ENCODE measurements around the gene HBZ. TPM values are rescaled to one million over a fixed set of nuclear protein-coding genes. Genes with fewer than 3 reads are reported as not detected.

Gene HBZ
- total and polyA plus RNA-seq, 8 donors = not detected

- WGBS, 5 donors = 72 to 90% (median 81%) methylated on average over 3 to 11 of the region's 11 CpGs
- peaks cover 34 to 44% (median 37%) of the 10 kb centered on the region in 4 donors for H3K36me3 ChIP-seq
- TF ChIP-seq POLR2A (IDR thresholded peaks at IDR 0.05) (no peak), POLR2AphosphoS5 (IDR thresholded peaks at IDR 0.05) (no peak), EP300 (IDR thresholded peaks at IDR 0.05) (no peak)
- TF ChIP-seq, protein P1, sequence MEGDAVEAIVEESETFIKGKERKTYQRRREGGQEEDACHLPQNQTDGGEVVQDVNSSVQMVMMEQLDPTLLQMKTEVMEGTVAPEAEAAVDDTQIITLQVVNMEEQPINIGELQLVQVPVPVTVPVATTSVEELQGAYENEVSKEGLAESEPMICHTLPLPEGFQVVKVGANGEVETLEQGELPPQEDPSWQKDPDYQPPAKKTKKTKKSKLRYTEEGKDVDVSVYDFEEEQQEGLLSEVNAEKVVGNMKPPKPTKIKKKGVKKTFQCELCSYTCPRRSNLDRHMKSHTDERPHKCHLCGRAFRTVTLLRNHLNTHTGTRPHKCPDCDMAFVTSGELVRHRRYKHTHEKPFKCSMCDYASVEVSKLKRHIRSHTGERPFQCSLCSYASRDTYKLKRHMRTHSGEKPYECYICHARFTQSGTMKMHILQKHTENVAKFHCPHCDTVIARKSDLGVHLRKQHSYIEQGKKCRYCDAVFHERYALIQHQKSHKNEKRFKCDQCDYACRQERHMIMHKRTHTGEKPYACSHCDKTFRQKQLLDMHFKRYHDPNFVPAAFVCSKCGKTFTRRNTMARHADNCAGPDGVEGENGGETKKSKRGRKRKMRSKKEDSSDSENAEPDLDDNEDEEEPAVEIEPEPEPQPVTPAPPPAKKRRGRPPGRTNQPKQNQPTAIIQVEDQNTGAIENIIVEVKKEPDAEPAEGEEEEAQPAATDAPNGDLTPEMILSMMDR (IDR thresholded peaks at IDR 0.05) = no peak
- peaks cover 0 to 10% (median 8%) of the 10 kb centered on the region in 3 donors for H3K27me3 ChIP-seq
- intact Hi-C loops (cut with DNase I; ENCODE audit: low total_unique reads) = no loop called here
- no peaks in the 10 kb centered on the region for H3K9me3 ChIP-seq
- no peak for DNase-seq
- no peak overlapping the region for H3K27ac ChIP-seq
- H3K4me3 ChIP-seq = no peak overlapping the region
- H3K4me1 ChIP-seq = peaks cover 9 to 13% (median 11%) of the 10 kb centered on the region in 4 donors
Observed at GRCh38 chr16:185691-186090, 33.2 kb downstream of the HBZ start.

GRCh38 chr16:187330-187729 lies 34.9 kb downstream of the HBZ start:
- Histone ChIP-seq H3K9me3 (no peaks in the 10 kb centered on the region), H3K36me3 (peaks cover 50 to 60% (median 53%) of the 10 kb centered on the region in 4 donors), H3K27me3 (no peaks in the 10 kb centered on the region), H3K27ac (no peak overlapping the region), H3K4me1 (no peaks in the 10 kb centered on the region), H3K4me3 (no peak overlapping the region)
- DNase-seq = no peak
- TF ChIP-seq POLR2A (IDR thresholded peaks at IDR 0.05) (no peak), EP300 (IDR thresholded peaks at IDR 0.05) (no peak), POLR2AphosphoS5 (IDR thresholded peaks at IDR 0.05) (no peak)
- TF ChIP-seq, protein P1 (IDR thresholded peaks at IDR 0.05) = no peak
- WGBS, 5 donors = 92 to 98% (median 96%) methylated on average over 8 of the region's 8 CpGs
- intact Hi-C loops (cut with DNase I; ENCODE audit: low total_unique reads) = no loop called here

- H3K27me3 ChIP-seq = no peaks in the 10 kb centered on the region
- WGBS, 5 donors = 59 to 68% (median 62%) methylated on average over 8 of the region's 8 CpGs
- no peaks in the 10 kb centered on the region for H3K4me1 ChIP-seq
- no peak for DNase-seq
- H3K4me3 ChIP-seq = no peak overlapping the region
- TF ChIP-seq POLR2A (IDR thresholded peaks at IDR 0.05) = no peak
- TF ChIP-seq, protein P1 (IDR thresholded peaks at IDR 0.05) = no peak
- TF ChIP-seq POLR2AphosphoS5 (IDR thresholded peaks at IDR 0.05) = no peak
- no peak for TF ChIP-seq EP300 (IDR thresholded peaks at IDR 0.05)
- no peaks in the 10 kb centered on the region for H3K9me3 ChIP-seq
- no peak overlapping the region for H3K27ac ChIP-seq
- intact Hi-C loops (cut with DNase I; ENCODE audit: low total_unique reads) = no loop called here
- peaks cover 61 to 74% (median 67%) of the 10 kb centered on the region in 4 donors for H3K36me3 ChIP-seq
Observed at GRCh38 chr16:188674-189073, 36.2 kb downstream of the HBZ start.

DNA sequence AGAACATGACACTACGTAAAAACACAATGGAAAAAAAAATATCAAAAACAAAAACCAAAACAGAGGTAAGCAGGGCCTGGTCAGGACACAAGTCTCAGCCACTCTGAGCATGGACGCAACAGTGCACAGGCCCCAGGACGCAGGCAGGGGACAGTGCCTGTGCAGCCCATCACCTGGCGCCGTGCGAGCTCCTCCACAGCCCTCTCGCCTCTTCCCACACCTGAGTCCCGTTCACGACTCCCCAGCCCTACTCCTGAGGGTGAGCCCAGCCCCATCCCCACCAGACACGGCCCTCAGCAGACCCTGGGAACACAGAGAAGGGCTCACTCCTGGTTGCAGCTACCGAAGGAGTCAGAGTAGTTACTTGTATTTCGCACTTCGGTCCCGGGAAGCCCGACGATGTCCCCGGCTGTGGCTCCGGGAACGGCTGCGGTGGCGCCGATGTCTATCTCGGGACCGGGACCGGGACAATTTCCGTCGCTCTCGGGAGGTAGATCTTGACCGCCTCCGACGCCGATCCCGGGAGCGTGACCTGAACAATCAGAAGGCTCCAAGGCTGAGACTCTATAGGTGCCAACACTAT lies 37.3 kb downstream of the HBZ start:
- Histone ChIP-seq H3K36me3 (peaks cover 71 to 84% (median 77%) of the 10 kb centered on the region in 4 donors), H3K4me3 (no peak overlapping the region), H3K27me3 (no peaks in the 10 kb centered on the region), H3K27ac (no peak overlapping the region), H3K4me1 (no peaks in the 10 kb centered on the region), H3K9me3 (no peaks in the 10 kb centered on the region)
- TF ChIP-seq POLR2A (IDR thresholded peaks at IDR 0.05) (no peak), POLR2AphosphoS5 (IDR thresholded peaks at IDR 0.05) (no peak), EP300 (IDR thresholded peaks at IDR 0.05) (no peak)
- TF ChIP-seq, protein P1 (IDR thresholded peaks at IDR 0.05) = no peak
- DNase-seq = no peak
- intact Hi-C loops (cut with DNase I; ENCODE audit: low total_unique reads) = no loop called here
- WGBS, 5 donors = 93 to 96% (median 96%) methylated on average over 18 to 34 of the region's 34 CpGs
